Keratinocyte (primary cell): Measurements from ENCODE around the gene ATP5ME.

Source experiments
- CTCF ChIP-seq, 3 experiments: IDR thresholded peaks in 1 of 3; conservative IDR thresholded peaks in 1 of 3; optimal IDR thresholded peaks in 1 of 3; 2 replicates in 2 of 3; 3 replicates in 1 of 3; pipeline versions ENCODE3 to v1.5.1; 2011; ENCODE audit warnings: low read length in 3 of 3, mild to moderate bottlenecking in 3 of 3, moderate library complexity in 2 of 3, control low read depth in 1 of 3, inconsistent platforms in 1 of 3; ENCODE audit not compliant: insufficient read depth in 2 of 3; ENCODE audit errors: extremely low read depth in 1 of 3
- EZH2 ChIP-seq: IDR thresholded peaks from one replicate; pipeline ENCODE4 v1.6.1; 2012; ENCODE audit warnings: inconsistent platforms, mild to moderate bottlenecking, low read length, moderate library complexity

- TF ChIP-seq CTCF (optimal IDR thresholded peaks at IDR 0.05 in 1 of 3, IDR thresholded peaks at IDR 0.05 in 1 of 3, conservative IDR thresholded peaks at IDR 0.05 in 1 of 3; ENCODE audit: extremely low read depth in 1 of 3, insufficient read depth in 2 of 3, low read length in 3 of 3) (no peak), EZH2 (no peak)
Observed at GRCh38 chr4:704198-704891, 30.3 kb upstream of the ATP5ME start.
